SH-SY5Y (cell line): ENCODE data around the gene MMRN1.

Experiments used
- GATA2 ChIP-seq: IDR thresholded peaks from 2 replicates; pipeline ENCODE4 v1.6.1; 2011; ENCODE audit warnings: mild to moderate bottlenecking, low read depth, low read length
- GATA3 ChIP-seq: IDR thresholded peaks from 2 replicates; pipeline ENCODE4 v1.6.1; 2011; ENCODE audit warnings: low read depth, mild to moderate bottlenecking, low read length, moderate library complexity

DNA sequence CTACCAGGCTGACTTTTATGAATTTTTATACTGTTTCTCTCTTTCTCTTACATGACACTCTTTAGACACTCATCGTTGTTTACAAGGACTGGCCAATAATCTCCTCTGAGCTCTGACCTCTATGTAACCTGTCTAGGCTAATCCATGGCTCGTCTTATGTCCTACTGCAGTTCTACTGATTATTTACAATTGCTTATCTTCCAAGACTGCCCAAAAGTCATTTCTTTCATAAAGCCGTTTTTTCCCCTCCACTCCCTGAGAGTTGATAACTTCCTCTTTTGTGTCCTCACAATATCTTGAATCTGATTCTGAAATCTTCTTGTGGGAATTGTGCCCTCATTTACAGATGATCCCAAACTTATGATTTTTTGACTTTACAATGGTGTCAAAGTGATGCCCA lies 39.4 kb upstream of the MMRN1 start:
- TF ChIP-seq GATA2 (no peak), GATA3 (no peak)
